Measurements from ENCODE around the gene ROPN1.

- TF ChIP-seq CTCF (IDR thresholded peaks at IDR 0.05; ENCODE audit: borderline replicate concordance, extremely low read depth, low read length, poor library complexity, severe bottlenecking) (no peak), EZH2 (IDR thresholded peaks at IDR 0.05; ENCODE audit: borderline replicate concordance, low read depth, low read length, severe bottlenecking) (no peak)
Observed at GRCh38 chr3:123952844-123953520, 38.9 kb downstream of the ROPN1 start.
